Skeletal muscle cell (primary cell): ENCODE measurements around the gene TMBIM4.
"Not testable (repeated sequence)": the region's sequence is repeated elsewhere in the genome, so short reads cannot be mapped to it uniquely, and the experiment has no call there.

ENCODE experiments used
- DNase-seq: peaks from one replicate; pipeline ENCODE4 v3.0.0-alpha.2; 2010; ENCODE audit warnings: low read depth
- H3K4me3 ChIP-seq: 2 replicates; pipeline ENCODE4 v1.5.1; 2011; ENCODE audit warnings: low read depth, mild to moderate bottlenecking, control low read depth, low read length, moderate library complexity

TMBIM4 gene, protein sequence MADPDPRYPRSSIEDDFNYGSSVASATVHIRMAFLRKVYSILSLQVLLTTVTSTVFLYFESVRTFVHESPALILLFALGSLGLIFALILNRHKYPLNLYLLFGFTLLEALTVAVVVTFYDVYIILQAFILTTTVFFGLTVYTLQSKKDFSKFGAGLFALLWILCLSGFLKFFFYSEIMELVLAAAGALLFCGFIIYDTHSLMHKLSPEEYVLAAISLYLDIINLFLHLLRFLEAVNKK

DNA sequence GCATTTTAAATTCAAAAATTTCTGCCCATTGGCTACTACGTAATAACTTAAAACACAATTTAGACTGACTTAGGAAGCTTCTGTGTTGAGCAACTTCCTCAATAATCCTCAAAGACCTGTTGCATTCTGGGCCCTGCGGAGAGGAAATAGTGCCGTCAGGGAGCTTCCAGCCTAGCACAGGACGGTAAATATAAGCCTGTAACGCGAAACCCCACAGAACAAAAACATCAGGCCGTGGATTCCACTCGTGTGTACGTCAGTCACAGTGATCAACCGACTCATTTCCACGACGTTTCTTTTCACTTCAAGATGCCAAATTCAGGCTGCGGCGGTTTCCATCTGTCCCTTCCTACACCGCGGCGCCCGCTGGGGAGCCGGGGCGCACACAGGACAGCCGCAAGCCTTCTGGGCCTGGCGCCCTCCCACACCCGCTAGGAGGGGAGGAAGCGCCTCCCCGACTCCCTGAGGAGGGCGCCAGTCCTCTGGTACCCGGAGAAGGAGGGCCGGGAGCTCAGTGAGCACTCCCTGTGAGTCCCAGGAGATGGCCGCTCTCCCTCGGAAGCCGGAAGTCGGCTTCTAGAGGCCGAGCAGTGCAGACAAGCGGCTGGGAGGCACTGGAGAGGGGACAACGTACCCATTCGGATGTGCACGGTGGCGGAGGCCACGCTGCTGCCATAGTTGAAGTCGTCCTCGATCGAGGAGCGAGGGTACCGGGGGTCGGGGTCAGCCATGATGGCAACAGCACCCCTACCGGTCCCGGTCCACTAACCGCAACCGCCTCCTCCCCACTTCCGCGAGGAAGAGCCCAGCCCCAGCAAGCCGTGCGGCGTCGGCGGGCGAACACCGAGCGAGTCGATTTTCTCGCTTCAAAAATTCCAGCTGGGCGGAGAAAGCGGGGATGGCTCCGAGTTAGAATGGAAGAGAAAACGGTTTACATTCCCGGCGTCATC lies at the start of gene TMBIM4:
TSS of gene TMBIM4 (minus strand) at position 776 of the 950 bp plus-strand sequence. CDS start at position 731, 45 bp downstream.
- H3K4me3 ChIP-seq: peak within 1 kb of the TSS; percentile 82
- peak; percentile 84 for DNase-seq

DNA sequence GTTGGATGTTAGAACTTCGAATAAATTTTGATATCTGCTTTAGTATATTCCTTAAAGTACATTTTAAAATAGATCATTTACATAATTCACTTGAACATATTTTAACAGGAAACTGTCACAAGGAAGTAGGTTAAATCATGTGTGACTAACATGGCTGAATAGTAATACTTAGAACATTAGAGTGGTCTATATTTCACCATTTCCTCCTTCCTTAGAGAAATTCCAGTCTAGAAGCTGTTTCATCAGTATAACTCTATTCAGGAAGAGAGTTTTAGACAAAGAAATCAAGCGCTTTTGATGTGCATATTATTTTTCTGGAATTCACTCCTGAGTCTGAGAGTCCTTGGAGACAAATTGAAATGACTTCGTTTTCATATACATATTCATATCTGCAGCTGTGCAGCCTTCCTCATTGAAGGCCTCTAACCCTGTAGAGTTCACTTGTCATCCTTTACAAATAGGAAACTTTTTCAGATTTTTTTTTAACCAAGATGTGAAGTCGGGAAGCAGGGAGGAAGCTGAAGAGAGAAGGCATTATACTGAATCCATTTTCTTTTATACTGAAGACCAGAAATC lies 47.6 kb upstream of the TMBIM4 start:
- DNase-seq: no peak
- H3K4me3 ChIP-seq: no peak overlapping the region

DNA sequence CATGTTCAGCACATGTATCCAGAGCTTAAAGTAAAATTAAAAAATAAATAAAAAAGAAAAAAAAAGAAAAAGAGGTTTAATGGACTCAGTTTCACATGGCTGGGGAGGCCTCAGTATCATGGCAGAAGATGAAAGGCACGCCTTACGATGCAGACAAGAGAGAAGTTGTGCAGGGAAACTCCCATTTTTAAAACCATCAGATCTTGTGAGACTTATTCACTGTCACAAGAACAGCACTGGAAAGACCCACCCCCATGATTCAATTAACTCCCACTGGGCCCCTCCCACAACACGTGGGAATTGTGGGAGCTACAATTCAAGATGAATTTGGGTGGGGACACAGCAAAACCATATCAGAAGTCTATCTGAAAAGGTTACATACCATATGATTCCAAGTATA lies 43.2 kb upstream of the TMBIM4 start:
- not testable (repeated sequence) for DNase-seq

DNA sequence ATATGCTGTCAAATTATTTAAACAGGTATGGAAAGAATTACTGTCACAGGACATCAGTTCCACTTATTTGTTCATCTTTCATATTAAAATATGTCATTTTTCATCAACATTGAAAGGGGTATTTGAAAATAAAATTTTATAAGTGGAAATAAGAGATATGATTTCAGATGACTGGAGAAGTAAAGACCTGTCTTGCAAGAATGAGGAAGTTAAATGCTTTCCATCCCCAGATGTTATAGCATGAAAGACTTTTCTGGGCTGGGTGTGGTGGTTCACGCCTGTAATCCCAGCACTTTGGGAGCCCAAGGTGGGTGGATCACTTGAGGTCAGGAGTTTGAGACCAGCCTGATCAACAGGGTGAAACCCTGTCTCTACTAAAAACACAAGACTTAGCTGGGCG lies 41.8 kb upstream of the TMBIM4 start:
- not testable (repeated sequence) for DNase-seq, H3K4me3 ChIP-seq

More for the DNA sequence above, 43.2 kb upstream of the TMBIM4 start:
- not testable (repeated sequence) for H3K4me3 ChIP-seq

DNA sequence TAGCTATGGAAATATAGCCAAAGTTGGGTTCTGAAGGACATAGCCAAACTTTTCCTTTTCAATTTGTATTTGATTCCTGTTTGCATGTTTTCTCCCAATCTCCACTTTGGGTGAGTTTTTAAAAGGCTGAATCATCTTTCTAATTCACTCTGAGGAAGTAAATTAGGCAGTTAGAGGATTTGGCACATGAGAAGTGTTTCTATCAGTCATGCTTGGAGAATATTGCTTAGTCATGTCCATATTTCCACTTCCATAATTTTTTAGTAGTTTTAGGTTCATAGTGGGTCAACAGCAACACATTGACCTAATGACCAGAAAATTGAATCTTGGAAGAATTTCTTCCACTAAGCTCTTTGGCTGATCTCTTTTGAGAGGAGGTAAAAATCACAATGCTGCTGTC lies 41.0 kb upstream of the TMBIM4 start:
- no peak for DNase-seq
- no peak overlapping the region for H3K4me3 ChIP-seq

DNA sequence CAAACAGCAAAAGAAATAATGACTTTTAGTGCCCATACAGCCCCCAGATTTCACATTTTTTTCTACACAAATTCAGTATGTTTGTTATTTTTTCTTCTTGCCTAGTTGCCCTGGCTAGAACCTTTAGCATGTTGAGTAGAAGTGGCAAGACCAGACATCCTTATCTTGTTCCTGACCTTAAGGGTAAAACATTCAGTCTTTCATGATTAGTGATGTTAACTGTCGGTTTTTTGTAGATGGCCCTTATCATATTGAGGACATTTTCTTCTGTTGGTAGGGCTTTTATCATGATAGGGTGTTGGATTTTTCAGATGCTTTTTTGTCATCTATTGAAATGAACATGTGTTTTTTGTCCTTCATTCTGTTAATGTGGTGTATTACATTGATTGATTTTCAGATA lies 36.3 kb upstream of the TMBIM4 start:
- no peak overlapping the region for H3K4me3 ChIP-seq
- no peak for DNase-seq

DNA sequence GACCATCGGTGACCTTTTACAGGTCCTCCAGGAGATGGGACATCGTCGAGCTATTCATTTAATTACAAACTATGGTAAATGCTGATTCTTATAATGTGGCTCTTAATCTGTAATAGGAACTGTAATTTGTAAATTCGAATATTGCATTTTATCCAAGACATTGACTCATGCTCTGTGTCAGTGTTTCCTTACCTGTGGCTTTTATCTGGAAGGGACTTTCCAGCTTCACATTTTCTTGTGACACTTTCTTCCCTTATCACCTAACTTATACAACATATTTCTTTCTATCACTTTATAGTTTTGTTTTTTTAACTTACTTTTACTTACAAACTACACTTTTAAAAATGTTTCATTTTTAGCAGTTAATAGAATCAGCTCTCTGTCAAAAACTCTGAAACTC lies 34.0 kb upstream of the TMBIM4 start:
- H3K4me3 ChIP-seq: no peak overlapping the region
- DNase-seq: no peak

DNA sequence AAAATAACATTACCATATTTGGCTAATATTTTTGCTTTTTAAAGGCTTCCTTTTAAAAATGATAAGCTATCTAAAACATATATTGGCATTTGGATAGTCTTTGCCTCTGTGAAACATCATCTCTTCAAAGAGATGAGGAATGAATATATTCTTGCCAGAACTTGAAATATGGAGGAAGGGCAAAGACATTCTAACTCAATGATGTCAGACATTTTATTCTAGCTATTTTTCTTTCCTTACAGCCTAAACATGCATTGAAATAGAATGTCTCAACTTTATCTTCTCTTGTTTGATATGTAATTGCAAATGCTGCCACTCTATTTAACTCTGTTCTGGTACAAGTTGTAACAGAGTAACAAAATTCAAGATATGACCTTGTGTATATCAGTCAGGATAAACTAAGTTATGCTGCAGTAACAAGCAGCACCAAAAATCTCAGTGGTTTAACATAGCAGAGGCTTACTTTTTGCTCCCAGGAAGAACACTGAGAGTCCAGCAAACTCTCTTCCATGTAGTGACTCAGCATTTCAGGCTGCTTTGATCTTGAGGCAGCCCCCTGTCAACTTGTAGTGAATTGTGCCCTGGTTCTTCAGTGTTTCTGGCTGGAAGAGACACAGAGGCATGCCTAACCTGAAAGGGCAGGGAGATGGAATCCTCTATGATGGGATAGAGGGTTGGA lies 30.2 kb upstream of the TMBIM4 start:
- DNase-seq: no peak
- H3K4me3 ChIP-seq: no peak overlapping the region

DNA sequence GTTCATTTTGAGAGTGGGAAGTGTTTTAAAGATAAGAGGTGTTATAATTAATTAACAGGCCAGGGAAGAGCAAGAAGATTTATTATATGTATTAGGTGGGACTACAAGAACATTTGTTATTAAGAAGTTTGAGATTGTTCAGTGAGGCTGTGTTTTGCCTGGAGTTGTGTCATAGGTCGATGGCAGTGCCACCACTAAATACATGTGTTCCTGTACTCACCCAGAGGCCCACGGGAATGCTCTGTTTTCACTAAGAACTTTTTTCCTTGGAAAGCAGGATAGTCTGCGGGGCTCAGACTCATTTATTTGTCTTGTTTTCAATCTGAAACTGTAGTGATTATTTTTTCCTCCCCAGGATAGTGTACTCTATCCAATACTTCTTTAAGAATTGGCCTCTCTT lies 29.3 kb upstream of the TMBIM4 start:
- no peak for DNase-seq
- no peak overlapping the region for H3K4me3 ChIP-seq

DNA sequence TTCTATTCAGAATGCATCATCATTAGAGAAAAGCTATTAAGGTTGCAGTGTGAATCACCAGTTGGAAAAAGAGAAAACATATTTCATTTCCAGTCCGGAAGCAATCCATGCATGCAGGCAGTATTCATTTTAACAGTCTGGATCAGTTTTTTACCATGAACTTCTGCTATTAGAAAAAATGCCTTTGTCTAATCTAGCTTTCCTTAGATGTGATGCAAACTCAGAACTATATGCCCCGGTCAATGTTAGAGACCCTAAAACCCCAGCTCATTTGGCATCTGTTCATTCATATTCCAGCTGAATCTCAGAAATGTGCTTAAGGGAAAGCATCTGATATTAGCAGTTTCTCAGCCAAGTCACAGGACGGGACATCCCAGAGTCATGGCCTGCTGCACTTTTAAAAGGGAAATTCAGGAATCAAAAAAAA lies 27.7 kb upstream of the TMBIM4 start:
- no peak overlapping the region for H3K4me3 ChIP-seq
- DNase-seq: no peak

DNA sequence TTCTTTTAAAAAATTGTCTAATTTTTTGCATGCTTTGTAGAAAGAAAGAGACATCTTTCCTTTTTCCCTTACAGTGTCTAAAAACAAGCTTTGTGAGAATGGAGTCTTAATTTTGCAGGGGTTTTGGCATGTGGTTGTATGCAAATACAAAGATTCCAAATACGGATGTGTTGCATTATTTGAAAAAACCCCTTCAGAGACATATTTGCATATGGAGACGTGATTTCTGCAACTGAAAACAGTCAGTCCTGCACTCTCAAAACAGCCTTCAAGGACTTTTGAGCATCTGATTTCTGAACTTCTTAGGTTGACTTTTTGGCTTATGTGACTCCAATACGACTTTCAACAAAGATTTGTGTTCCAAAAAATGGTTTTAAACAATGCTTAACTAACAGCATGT lies 27.0 kb upstream of the TMBIM4 start:
- H3K4me3 ChIP-seq: no peak overlapping the region
- no peak for DNase-seq

DNA sequence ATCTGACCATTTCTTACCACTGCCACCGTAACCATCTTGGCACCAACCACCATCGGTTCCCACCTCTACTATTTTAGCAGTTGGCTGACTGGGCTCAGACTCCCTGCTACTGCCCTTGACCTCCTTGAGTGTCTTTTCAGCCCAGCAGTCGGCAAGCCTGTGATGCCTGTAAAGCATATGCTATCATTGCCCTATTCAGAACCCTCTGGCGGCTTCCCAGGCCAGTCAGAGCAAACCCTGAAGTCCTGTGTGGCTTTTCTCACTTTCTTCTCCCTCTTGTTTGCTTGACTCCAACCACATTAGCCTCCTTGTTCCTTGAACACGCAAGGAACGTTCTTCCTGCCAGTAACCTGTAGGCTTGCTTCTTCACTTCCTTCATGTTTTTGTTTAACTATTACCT lies 25.4 kb upstream of the TMBIM4 start:
- no peak overlapping the region for H3K4me3 ChIP-seq
- DNase-seq: no peak

DNA sequence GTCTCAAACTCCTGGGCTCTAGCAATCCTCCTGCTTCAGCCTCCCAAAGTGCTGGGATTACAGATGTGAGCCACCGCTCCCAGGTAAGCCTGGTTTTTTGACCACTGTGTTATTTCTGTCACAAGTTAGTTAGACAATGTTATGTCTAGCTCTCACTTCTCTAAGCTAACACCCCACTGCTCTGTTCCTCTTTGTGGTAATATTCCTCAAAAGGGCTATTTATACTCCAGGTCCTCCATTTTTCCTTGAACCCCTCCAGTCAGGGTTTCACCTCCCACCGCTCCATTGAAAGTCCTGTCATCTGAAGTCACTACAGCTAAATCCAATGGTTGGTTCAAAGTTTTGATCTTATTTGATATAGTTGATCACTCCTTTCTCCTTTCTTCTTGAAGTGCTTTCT lies 24.3 kb upstream of the TMBIM4 start:
- DNase-seq: no peak
- H3K4me3 ChIP-seq: no peak overlapping the region

DNA sequence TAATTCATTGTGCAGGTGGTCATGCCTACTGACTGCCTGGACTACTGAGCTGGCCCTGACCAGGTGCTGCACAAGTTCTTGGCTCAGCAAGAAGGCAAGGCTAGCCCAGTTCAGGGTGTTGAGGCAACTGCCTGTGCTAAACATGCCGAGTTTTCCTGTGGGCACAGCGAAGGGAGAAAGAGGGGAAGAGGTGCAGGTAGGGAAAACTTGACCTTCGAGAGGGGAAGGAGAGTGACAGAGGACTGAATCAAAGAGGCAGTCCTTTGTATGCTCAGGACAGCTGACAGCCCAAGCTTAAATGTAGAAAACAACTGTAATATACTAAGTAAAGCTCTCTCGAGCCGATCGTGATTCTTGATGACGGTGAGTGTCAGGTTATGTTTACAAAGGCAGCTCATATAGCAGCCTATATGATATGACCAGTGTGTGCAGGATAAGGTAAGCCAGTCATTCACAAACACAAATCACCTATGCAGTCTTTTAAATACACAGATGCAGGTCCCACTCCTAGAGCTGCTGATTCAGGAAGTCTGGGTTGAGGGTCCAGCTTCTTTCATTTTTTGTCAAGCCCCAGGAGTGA lies 21.8 kb upstream of the TMBIM4 start:
- no peak overlapping the region for H3K4me3 ChIP-seq
- DNase-seq: no peak

DNA sequence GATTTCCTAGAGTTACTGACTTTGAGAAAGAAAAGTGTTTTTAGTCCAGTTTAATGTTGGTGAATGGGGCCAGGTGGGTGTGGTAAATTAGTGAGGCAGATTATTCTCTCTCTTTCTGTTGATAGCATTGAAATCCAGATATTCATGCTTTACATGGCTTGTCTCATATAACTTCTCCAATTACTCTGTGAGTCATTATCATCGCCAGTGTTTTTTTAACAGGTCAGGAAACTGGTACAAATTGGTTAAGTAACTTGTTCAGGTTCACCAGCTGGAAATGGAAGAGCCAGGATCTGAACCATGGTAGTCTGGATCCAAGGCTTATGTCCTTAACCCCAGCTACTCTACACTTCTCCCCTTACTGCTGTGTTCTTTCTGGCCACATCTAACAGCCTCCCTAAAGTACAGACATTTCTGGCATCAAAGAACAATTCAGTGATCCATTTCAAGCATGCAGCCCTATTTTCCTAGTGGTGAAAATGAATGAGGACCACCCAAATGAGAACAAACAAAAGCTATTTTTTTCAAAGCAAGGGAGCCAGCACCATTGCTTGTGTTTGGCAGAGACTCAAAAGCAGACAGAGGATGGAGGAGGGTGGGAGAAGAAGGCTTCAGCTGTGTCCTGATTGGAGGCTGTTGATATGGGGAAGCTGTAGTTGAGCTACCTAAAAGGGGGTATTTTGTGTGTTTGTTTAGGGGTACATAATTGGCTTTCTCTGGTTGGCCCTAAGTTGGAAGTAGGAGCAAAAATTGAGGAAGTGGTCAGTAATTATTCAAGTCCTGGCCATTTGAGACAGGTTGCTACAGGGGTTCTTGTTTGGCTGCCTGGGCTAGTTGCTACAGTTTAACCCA lies 20.9 kb upstream of the TMBIM4 start:
- H3K4me3 ChIP-seq: no peak overlapping the region
- peak; percentile 11 for DNase-seq

DNA sequence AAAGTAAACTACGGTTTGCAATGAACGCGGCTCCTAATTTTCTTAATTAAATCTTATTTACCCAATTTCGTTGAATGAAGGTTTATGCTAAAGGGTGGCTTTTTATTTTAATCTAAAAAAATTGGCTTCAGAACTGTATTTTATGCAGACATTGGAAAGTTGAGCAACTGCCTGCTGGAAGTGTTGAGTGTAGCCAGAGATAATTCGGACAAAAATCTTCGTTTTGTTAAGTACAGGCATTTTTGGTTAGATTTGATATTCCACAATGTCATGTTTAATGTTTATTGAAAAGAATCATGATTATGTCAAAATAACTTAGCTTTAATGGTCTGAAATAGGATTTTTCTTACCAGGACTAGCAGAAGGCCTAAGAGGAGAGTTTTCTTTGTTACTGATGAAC lies 20.1 kb upstream of the TMBIM4 start:
- H3K4me3 ChIP-seq: peak overlapping the region; percentile 55
- no peak for DNase-seq

DNA sequence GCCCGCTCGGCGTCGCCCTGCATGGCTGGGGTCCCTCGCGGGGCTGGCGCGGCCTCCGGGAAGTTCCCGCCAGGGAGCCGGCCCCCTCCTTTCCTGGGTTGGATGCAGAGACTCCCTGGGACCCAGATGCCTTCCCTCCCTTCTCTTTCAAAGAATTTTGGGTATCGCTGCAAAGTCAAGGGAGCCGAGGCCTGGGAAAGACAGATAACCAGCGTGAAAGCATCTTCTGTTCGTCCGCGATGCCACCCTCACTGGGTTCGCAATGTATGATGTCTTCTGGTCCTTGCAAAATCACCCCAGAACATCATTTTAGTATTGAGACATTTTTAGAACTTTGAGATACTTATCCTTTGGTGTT lies 19.7 kb upstream of the TMBIM4 start:
- no peak for DNase-seq
- peak overlapping the region; percentile 55 for H3K4me3 ChIP-seq

DNA sequence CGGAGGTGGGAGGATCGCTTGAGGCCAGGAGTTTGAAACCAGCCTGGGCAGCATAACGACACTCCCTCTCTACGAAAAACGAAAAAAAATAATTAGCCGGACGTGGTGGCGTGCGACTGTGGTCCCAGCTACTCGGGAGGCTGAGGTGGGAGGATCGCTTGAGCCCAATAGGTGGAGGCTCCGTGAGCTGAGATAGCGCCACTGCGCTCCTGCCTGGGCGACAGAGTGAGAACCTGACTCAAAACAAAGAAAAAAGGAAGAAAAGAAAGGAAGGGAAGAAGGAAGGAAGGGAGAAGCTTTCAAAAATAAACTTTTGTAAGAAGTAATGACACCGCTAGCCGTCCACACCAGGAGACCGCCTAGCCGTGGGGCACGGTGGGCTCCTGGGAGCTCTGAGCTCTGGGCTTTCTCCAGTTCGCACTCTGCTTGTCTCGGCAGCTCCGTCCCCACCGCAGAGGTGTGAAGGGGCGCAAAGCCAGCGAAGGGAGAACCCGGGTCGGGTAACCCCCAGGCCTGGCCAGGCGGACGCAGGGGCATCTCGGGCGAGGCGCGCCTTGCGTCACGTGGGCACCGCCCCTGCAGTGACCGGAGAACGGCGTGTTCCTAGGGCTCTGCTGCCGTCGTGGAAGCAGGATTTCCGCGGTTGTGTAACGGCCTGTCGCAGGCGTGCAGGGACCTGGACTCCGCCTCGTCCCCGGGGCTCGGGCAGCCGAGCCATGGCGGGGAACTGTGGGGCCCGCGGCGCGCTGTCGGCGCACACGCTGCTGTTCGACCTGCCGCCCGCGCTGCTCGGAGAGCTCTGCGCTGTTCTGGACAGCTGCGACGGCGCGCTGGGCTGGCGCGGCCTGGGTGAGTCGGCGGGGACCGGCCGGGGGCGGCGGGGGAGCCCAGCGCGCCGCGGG lies 19.0 kb upstream of the TMBIM4 start, which contains the start of gene IRAK3:
TSS of gene IRAK3 (plus strand) at position 631 of the 902 bp plus-strand sequence. CDS start at position 717, 86 bp downstream.
- peak; percentile 15 for DNase-seq
- peak within 1 kb of the TSS; percentile 55 for H3K4me3 ChIP-seq
